Measurements from ENCODE around the gene DYNLT2.

The DYNLT2 gene, protein sequence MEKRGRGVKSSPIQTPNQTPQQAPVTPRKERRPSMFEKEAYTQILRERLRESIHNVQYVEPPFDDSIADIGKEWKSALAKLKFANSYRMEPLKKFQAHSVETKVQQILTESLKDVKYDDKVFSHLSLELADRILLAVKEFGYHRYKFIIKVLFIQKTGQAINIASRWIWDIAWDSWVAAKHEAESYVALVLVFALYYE

DNA sequence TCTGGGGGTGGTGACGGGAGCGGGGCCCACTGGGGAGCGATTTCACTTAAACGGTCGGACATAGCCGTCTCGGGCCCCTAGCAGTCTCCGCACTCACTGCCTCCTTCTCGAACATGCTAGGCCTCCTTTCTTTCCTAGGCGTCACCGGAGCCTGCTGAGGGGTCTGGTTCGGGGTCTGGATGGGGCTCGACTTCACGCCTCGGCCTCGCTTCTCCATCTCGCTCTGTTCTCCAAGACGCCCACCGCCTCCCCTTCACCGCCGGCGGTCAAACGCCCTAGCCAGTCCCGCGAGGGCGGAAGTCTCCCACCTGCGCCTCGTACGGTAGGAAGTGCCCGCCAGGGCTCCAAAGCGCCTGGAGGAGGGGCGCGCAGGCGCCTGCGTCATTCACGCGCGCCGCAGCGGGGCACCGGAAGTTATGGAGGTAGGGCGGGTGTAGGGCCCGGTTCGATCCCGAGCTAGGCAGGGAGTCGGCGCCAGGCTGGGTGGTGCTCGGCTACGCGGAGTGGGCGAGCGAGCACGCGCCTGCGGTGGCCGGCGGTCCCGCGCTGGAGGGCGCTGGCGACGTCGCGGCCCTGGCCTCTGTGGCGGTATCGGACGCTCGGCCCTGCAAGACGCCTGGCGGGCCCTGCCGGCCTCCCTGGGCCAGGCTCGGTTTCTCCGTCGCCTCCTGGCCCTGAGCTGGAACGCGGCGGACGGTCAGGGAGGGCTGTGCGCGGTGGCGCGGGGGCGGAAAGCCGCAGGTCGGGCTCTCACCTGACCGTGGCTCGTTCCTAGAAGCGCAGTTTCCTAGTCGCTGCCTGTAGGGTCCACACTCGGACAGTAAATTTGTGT lies at the start of gene DYNLT2, which contains the start of gene ERMARD:
Gene DYNLT2 (minus strand): TSS at position 331 of the 832 bp plus-strand sequence. CDS start 114 bp downstream, at position 217.
Gene ERMARD (plus strand): TSS at position 381 of the 832 bp plus-strand sequence. CDS start 36 bp downstream, at position 417.
- peak; percentile 92 to 95 for DNase-seq

DNA sequence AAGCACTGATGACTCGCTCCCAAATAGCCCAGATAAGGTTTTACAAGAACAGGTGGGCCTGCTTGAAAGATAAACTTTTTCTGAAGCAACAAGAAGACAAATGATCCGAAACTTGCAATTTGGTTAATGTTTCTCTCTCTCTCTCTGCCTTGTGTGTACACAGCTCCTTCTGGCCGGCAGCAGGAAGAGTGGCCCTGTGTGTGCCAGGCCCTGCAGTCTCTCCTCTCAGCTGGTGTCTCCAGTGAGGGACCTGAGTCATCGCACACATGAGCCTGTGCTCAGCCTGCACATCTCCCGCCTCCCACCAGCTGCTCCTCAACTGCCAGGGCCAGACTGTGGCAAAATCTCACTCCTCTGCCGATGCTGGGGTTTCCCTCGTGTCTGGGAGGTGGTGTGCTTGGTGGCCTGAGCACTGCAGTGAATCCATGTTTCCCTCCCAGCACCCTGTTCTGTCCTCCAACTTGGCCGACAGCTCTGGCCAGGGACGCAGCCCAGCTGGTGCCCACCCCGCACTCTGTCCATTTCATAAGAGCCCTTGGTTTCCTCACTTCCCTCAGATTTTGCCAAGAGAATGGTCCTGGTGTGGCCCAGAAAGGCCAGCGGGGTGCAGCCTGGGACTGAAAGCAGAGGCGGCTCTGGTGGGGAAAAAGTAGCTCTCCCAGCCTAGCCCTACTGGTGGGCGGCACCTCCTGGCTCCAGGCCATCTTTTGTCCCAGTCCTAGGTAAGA lies 49.5 kb upstream of the DYNLT2 start:
- DNase-seq: no peak

DNA sequence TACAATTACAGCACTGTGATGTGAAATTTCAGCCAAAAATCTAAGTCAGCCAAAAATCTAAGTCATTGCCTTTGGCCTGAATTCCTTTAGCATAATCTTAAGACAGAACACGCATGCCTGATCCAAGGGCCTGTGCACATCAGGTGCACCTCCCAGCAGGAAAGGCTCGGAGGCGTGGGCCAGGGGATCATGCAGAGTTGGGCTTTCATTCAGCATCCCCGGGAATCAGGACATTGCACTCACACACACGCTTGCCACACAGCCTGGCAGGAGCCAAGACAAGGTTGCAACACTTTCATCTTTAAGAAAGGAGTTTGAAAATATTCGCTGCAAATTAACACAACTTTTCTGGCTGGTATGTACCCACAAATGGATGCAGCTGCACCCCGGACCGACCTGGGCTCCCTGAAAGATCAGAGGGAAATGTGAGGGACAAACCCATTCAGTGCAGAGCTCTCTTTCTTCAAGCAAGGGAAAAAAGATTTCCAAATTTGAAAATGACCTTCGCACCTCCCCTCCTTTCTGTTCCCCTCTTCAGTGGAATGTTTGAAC lies 48.8 kb upstream of the DYNLT2 start:
- DNase-seq: no peak

DNA sequence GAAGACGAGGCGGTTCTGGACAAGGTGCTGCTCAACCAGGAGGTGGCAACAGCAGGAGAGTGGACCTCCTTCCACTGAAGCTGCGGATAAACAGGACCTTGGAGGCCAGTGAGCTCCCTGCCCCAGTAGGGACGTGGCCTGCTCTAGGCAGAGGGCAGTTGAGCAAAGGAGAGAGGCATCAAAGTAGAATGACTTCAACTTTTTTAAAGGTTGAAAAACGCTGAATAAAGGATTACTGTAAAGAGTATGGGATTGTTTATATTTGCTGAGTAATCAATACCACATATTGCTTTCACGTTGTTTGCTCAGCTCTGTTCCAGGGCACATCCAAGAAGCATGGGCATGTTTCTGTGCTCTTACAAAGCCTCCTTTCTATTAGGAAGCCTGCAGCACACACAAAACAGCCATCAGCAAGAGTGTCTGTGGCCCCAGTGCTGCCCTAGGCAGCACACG lies 48.1 kb upstream of the DYNLT2 start:
- no peak for DNase-seq

DNA sequence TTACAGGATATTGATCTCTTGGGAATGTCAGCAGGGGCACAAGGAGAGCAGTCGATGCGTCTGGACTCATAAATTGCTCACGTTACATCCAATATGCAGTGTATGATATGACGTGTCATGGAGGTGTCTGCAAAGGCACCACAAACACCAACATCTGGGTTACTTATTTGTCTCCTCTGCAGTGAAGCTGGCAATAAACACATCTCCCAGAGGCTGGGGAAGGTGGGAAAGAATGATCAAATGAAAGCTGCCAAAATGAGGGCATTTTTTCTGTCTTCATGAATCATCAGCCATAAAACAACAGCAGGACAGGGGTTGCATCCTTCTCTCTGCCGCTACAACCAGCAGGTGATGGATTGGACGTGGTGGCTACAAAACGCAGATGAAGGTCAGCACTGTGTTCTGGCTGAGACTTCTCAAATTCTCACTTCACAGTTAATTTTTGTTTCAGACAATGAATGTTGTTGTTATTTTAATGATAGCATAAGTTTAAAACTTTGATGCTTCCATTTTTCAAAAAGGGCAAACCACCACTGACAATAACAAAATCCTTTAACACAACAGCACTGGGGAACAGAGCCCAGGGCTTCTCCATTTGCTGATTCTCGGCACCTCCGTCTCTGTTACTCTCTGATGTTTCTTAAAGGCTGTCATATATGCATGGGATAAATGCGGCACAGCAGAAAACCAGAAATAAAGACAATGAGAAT lies 47.5 kb upstream of the DYNLT2 start:
- no peak for DNase-seq

DNA sequence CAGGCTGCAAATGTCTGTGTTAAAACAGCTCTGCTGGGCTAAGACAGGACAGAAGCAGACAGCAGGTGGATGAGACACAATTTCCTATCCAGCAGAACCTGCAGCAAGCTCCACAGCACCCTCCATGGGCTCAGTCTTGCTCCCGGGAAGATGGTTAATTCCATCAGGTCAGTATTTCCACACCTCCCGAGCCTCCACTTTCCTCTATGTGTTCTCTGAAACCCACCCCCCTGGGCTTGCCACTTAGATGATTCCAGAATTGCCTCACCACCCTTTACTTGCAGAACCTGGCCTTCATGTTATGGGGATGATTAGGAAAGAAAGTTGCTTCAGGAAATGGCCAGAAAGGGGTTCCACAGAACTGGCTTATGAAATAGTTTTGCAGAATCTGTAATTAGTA lies 43.8 kb upstream of the DYNLT2 start:
- DNase-seq: no peak

DNA sequence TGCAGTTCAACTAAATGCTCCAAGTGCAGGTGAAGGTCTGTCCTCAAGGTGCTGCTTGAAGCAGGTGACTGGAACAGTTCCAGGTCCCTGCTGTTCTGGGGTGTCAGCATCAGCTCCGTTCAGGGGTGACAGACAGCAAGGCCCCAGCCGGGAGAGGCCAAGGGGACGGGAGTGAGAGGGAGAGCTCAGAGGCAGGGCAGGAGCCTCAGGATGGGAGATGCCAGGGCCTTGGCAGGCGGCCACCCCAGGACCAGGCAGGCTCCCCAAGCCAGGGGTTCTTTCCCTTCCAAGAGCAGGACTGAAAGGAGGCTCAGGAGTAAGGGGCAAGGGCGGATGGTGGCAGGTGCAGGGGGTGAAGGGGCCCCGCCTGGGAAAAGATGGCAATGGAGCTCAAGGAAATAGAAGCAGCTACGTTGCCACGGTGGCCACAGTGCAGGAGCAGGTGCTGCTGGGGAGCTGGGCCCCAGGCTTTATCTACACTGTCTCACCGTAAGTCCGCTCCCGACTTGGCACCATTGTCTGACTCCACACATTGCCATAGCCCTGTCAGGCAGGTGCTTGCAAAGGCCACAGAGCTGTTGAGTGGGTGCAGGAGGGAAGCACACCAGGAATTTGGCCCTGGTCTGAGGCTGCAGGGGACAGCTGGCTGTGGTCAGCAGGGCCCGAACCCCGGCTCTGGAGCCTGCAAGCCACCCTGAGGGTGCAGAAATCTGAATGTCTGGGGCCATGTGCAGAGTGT lies 43.1 kb upstream of the DYNLT2 start:
- DNase-seq: no peak

DNA sequence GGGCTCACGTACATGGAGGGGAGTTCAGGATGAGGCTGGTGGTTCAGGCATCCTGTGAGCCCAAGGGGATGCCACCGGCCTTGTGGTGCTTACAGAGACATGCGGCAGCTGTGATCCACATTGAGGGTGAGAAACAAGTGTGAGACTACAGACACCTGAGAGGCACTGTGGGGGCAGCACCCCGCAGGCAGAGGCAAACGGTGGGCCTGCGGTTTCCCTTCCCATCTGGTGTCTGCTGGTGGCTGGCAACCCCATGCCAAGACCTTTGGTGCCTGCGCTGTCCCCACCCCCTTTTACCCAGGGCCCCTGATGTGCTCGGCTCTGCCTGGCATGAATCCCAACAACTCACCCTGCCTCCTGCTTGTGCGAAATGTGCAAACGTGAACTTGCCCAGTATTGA lies 42.0 kb upstream of the DYNLT2 start:
- no peak for DNase-seq

DNA sequence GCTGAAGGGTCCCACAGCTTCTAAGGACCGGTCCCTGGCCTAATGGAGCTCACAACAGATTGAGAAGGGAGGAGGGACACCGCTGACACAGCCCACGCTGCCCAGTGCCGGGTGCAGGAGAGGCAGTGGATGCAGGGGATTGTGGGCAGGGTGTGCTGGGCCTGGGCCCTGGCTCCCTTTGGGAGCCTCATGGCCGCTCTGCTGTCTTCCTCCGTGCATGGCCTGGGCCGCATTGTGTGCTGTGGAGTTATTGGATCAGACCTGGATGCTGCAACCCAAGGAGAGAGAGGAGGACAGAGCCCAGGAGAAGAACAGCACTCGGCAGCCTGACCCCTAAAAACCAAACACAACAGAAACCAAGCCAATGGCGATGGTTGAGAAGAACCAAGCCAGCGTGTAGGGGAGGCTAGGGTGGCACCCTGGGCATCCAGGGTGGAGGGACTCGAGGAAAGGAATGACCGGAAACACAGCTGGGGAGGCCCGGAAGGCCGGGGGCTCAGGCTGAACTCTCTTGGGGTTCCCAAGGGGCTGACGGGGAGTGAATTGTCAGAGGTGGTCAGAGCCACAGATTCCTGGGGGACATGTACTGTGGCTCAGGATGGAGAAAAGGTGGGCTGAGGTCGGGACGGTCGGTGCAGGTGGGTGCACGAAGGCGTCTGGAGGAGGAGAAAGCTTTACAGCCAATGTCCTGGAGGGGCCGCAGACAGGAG lies 41.1 kb upstream of the DYNLT2 start:
- no peak for DNase-seq

DNA sequence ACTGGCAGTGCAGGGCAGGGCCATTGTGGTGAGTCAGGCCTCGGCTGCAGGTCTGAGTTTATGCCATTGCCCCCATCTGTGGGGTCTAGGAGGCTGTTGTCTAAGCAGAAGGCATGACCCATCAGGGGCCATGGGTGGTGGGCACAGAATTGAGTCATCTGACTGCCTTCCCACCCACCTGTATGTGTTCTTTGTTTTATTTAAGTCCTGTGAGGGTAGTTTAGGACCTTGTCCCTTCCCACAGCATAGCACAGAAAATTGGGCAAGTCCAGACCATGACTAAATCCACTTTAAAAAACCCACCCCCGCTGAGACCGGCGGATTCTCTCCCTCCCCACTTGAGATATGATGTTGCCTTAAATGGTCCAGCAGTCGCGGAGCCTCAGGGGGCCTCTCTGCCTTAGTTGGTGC lies 40.4 kb upstream of the DYNLT2 start:
- DNase-seq: no peak

DNA sequence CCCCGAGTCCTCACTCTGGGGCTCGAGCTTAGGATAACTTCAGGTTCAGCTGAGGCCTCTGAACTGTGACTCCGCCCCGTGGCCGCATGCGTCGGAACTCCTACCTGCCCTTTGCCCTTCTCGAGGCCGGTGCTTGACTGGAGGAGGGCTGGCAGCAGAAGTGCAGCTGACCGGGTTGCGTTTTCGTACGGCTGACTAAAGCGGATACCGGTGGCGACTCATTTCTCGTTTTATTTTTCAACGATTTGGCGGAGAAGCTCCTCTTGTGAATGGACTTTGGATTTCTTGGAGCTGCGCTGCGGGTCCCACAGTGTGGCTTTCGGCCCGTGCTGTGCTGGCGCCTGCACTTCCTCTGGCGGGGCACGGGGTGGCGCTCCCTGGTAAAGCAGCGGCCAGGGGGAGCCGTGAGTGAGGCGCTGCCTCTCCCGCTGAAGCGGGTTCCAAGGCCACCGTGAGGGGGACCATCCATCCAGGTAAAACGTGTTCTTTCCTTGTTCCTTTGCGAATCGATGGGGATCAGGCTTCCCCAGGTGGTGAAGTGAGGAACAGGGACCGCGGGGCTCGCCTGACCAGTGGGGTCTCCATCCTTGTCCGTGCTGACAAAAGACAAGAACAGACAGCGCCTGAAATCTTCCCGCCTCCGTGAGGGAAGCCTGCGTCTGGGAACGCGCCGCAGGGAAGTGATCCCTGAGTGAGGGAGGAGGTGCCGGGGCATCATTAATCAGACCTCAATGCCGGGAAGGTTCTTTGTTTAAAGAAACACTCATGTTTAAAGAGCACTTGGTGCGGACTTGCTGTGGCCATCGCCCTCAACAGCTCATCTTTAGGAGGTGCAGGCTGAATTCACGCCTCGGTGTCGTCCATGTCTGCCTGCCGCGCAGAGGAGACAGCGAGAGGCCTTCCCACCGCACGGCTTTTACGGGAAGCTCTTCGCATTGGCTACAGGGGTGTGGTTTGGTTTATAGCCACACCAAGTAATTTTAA lies 38.9 kb upstream of the DYNLT2 start:
- peak; percentile 78 to 79 for DNase-seq

DNA sequence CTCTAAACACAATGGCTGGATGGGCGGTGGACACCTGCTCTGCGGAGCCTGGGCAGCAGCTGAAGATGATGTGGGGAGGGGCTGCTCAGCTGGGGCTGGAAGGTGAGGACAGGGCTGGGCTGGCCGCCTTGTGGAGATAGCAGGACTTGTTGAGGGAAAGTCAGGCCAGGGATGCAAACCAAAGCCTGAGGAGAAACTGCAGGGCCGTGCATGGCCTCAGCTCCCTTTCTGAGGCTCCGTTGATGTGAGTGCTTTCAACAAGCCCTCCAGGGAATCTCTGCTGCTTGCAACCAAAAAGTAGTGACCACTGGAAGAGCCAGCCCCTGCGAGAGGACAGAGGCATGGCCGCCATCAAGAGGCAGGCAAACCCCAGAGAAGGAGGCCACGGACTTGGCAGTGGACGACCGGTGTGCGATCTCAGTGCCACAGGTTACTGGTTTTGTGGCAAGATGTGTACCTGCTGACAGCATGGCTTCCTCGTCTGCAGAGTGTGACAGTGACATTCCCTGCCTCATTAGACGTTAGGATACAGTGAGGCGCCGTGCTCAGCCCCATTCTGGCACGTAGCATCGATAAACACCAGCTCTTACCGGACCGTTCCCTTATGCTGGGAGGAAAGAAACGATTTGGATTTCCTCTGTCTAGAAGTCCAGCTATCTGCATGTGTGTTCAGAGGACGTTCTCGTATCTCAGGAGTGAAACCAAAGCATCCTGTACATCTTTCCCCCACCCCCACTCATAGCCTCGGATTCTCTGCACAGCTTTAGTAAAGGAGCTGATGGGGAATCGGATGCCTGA lies 38.0 kb upstream of the DYNLT2 start:
- DNase-seq: no peak

DNA sequence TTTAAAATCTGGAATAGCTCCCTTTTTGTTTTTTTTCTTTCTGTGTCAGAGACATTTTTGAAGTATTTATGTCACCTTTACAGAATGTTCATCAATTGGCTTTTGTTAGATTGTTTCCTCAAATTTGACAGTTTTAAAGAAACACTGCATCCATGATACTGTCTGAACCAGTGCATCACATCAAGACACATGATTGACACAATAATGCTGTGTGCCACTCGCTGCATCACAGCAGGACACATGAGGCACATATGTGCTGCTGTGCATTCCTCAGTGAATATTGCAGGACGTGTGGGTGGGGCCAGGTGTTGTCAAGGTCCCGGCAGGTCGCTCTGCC lies 37.4 kb upstream of the DYNLT2 start:
- no peak for DNase-seq

DNA sequence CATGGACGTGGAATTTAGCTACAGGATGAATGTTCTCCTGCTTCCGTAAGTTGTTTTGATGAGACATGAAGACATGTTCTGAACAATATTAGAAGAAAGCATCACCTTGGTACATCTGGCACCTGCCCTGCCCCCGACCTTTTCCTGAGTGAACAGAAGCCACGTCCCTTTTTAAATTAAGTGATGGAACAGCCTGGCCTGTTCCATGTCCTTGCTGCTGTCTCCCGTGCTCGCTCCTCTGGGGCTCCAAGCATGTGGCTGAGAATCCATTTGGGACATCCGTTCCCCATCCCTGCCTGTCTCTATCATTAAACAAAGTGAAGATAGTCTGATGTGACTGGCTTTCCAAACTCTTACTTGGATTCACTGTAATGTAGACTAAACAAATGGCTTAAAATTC lies 36.4 kb upstream of the DYNLT2 start:
- DNase-seq: no peak

DNA sequence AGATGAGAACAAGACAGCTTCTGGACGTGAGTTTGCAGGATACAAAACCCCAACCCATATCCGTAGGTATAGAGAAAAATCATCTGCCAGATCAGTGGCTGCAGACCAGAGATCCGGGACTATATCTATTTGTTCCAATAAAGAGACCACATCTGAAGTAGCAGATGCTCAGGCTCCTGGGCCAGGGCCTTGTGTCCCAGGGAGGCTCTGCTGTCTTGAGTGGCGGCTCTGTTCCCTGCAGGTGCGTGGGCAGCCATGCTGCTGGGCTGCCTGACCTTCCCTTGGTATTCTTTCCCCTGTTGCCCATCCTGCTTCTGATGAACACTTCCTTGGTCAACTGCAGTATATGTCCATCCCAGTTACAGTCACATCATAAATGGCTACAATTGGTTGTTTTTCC lies 35.0 kb upstream of the DYNLT2 start:
- no peak for DNase-seq

DNA sequence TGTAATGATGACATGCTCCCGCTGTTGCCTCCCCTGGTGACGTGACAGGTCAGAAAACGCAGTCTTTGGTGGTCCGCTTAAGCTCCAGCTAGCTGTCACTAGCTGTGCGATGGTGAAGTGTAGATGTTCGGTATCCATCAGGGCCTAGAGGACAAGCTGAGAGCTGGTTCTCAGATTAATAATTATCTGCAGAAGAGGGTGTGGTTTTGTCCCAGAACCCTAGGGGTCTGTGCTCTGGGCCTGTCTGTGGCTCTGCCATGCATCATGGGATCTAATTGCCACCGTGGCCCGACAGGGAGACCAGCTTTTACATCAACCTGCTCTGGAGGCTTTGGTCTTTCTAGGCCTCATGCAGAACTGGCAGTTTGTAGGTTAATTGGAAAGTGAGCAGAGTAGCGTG lies 34.2 kb upstream of the DYNLT2 start:
- DNase-seq: no peak

DNA sequence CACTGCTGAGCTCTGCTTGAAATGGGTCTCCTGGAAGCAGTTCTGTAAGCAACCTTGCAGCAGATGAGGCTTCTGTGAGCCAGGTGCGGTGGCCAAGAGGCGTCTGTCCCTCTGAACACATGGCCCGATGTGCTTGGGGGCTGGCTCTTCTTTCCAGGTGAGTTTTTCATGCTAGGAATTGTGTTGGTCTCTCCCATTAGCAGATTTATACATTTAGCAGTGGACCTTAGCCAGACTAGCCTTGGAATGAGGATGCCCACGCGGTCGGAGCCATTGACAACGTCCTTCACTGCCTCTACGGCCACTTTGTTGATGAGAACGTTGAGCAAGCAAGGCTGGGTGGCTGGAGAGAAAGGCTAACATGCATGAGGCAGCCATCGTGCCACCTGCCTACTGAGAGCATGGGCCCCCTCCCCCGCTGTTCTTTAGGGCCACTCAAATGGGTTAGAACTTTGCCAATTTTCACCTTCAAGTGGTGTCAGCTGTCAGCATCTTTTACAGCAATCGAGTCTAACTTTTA lies 33.5 kb upstream of the DYNLT2 start:
- DNase-seq: no peak

DNA sequence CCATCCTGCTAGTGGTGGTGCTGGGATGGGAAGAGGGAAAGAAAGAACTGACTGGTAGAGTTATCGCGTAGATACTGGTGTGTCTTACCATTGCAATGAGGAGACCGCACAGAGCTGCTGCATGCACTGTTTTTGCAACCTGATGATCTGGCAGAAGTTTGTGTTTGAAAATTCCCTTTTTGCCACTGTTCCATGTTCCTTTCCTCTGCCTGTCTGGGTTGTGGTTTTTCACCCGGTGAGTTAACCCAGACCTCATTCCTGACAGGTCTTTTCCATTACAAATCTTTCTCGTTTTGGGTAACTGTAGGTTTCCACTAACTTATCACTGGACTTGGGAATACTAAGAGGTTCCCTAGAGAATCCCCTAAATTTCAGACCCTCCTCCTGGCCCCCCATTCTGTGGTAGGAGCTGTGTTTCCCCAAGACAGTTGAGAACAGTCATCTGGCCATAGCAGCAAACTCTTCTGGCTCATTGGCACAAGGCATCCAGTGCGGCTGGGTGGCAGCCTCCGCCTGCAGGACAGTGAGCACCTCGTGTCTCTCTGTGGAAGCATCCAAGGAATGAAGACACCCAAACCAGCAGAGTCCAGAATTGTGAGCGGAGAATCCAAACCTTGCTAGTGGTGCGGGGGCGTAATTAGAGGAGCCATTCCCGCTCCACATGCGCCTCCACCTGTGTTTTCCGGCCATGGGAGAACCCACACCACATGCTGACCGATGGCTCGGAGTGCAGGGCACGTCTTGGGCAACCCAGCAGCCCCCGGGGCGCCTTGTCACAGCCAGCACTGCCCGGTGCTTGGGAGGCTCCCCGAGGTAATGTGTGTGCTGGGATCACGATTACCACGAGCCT lies 32.8 kb upstream of the DYNLT2 start:
- no peak for DNase-seq
